Lung (tissue), 12 donors: ENCODE data around the gene TIAM2. TPM values are rescaled to one million over a fixed set of nuclear protein-coding genes. Genes with fewer than 3 reads are reported as not detected.

Source experiments
- ATAC-seq: fragments of 200-7000 bp; cut with Tn5 transposase; one replicate; pipeline ENCODE4 v1.9.1; 2020; ENCODE audit warnings: moderate number of reproducible peaks; ENCODE audit not compliant: insufficient read depth, low FRiP score
- DNase-seq, 3 donors: peaks; one replicate each; pipeline ENCODE4 v3.0.0-alpha.2; 2013 to 2017
- H3K27ac ChIP-seq, 2 donors: one replicate each; pipeline ENCODE4 v1.5.1; 2013; ENCODE audit warnings: mild to moderate bottlenecking in 2 of 2, moderate library complexity in 2 of 2, control low read depth in 1 of 2, inconsistent platforms in 1 of 2, low read depth in 1 of 2, low read length in 1 of 2
- H3K27me3 ChIP-seq, 3 donors: one replicate each; pipeline ENCODE4 v1.5.1; 2013; ENCODE audit warnings: low read length in 2 of 3; ENCODE audit not compliant: control insufficient read depth in 3 of 3, insufficient read depth in 3 of 3
- H3K36me3 ChIP-seq, 4 donors: one replicate each; pipeline ENCODE4 v1.5.1; 2013; ENCODE audit warnings: low read length in 4 of 4, mild to moderate bottlenecking in 1 of 4, moderate library complexity in 1 of 4; ENCODE audit not compliant: control insufficient read depth in 4 of 4, insufficient read depth in 4 of 4
- H3K4me1 ChIP-seq, 5 donors: one replicate each; pipeline ENCODE4 v1.5.1; 2013; ENCODE audit warnings: low read length in 5 of 5, mild to moderate bottlenecking in 2 of 5, moderate library complexity in 1 of 5; ENCODE audit not compliant: control insufficient read depth in 5 of 5, insufficient read depth in 5 of 5
- H3K4me3 ChIP-seq: one replicate; pipeline ENCODE4 v1.5.1; 2013; ENCODE audit warnings: mild to moderate bottlenecking, control low read depth, moderate library complexity
- H3K9ac ChIP-seq, 2 donors: one replicate each; pipeline ENCODE4 v1.5.1; 2013; ENCODE audit warnings: low read length in 2 of 2, control low read depth in 1 of 2; ENCODE audit not compliant: insufficient read depth in 1 of 2
- H3K9me3 ChIP-seq, 4 donors: one replicate each; pipeline ENCODE4 v1.5.1; 2013; ENCODE audit warnings: low read length in 3 of 4, mild to moderate bottlenecking in 1 of 4, moderate library complexity in 1 of 4; ENCODE audit not compliant: control insufficient read depth in 4 of 4, insufficient read depth in 3 of 4
- CTCF ChIP-seq: IDR thresholded peaks from 2 replicates; pipeline ENCODE4 v1.5.1; 2012; ENCODE audit warnings: mild to moderate bottlenecking; ENCODE audit errors: control extremely low read depth, extremely low read depth
- WGBS, 2 donors: extraction: QIAGEN DNeasy Blood & Tissue Kit; methylation state at CpG; one replicate each; pipeline ENCODE4 v1.1.7; 2013; 5-methylcytosine and 5-hydroxymethylcytosine counted together
- polyA plus RNA-seq, 2 donors: library from polyadenylated mRNA; stranded (reverse); fragments of 200-250 nt; gene quantifications; one replicate each; pipeline ENCODE4 v1.2.1, GENCODE V29; 2013
- total RNA-seq, 2 donors: library from RNA; depleted of rRNA in 1 of 2; stranded (reverse); fragments of >200 nt in 1 of 2; gene quantifications; one replicate each; pipeline ENCODE4 v1.2.1, GENCODE V29; 2014 to 2021
- donor health status: control.
- donor health status: control.
- donor health status: Bipolar disorder and iron deficiency.
- donor health status: healthy.
- donor health status: DM: yes; HTN: yes; CAD: no.

TIAM2 gene
- total and polyA plus RNA-seq, 4 donors, result 1.8 to 17.5 (median 4.1) TPM

GRCh38 chr6:155254139-155254538 lies 259.0 kb downstream of the TIAM2 start:
- Histone ChIP-seq H3K4me1 (peaks cover 0 to 9% (median under 1%) of the 10 kb centered on the region in 5 donors), H3K27me3 (no peaks in the 10 kb centered on the region), H3K9me3 (no peaks in the 10 kb centered on the region), H3K9ac (no peak overlapping the region), H3K36me3 (peaks cover 6 to 22% (median 16%) of the 10 kb centered on the region in 4 donors), H3K4me3 (no peak overlapping the region), H3K27ac (no peak overlapping the region)
- no peak for ATAC-seq
- TF ChIP-seq CTCF, result no peak
- DNase-seq, result no peak
- WGBS, 2 donors, result 94 to 96% methylated on average over 10 of the region's 10 CpGs

- Histone ChIP-seq H3K36me3 (peaks cover 6 to 24% (median 18%) of the 10 kb centered on the region in 4 donors), H3K27ac (no peak overlapping the region), H3K9me3 (no peaks in the 10 kb centered on the region), H3K27me3 (no peaks in the 10 kb centered on the region), H3K4me3 (no peak overlapping the region), H3K4me1 (peaks cover 0 to 9% (median 3%) of the 10 kb centered on the region in 5 donors), H3K9ac (no peak overlapping the region)
- DNase-seq (no peak), ATAC-seq (no peak)
- TF ChIP-seq CTCF, result no peak
- WGBS, 2 donors, result 84 to 90% methylated on average over 13 of the region's 13 CpGs
These were observed 261.1 kb downstream of the TIAM2 start for GRCh38 chr6:155256122-155256795.

- no peak for TF ChIP-seq CTCF
- H3K27me3 ChIP-seq, result no peaks in the 10 kb centered on the region
- H3K9me3 ChIP-seq, result peaks cover 0 to 2% (median 0%) of the 10 kb centered on the region in 4 donors
- no peak for DNase-seq
- no peak for ATAC-seq
- peaks cover 6 to 21% (median 16%) of the 10 kb centered on the region in 4 donors for H3K36me3 ChIP-seq
- H3K27ac ChIP-seq, result no peak overlapping the region
- no peak overlapping the region for H3K9ac ChIP-seq
- H3K4me1 ChIP-seq, result peaks cover 0 to 9% (median 2%) of the 10 kb centered on the region in 5 donors
- no peak overlapping the region for H3K4me3 ChIP-seq
- 96% methylated on average over 9 of the region's 9 CpGs for WGBS, 2 donors
These were observed 262.7 kb downstream of the TIAM2 start for GRCh38 chr6:155257796-155258195.
